GM18909 (cell line): ENCODE results near the gene TLR9.

ENCODE experiments used
- ATAC-seq: cut with Tn5 transposase; IDR thresholded peaks from one replicate; pipeline ENCODE4 v1.9.1; 2021; ENCODE audit warnings: mild to moderate bottlenecking; ENCODE audit not compliant: unreplicated experiment, poor library complexity

TLR9 gene

DNA sequence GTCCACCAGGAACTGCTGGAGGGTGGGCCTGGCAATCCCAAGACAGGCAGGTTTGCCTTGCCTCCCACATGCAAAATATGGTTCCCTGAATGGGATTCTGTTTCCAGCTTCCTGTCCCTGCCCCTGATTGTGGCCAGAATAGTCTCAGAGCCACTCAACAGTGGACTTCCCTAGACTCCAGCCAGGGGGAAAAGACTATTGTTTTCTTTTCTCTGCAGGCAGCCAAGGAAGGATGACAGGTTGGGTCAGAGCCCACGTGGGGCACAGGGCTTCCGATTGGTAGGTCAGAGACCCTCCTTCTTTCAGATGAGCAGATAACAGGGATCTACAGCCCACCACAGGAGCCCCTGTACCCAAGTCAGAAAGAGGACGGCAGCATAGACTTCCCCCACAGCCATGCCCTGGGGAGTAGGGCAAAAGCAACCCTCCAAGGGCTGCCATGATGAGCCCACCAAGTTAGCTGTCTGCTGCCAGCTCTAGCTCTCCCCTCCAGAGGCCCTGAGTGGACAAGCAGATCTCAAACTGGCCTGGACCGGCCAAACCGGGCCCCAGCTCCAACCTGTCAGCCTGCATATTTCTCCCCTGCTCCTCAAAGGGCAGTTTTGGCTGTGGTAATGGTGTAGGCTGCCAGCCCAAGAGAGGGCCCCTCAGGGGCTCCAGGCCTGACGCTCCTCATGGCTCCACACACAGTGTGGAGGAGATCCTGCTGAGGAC is 6.4 kb downstream of the TLR9 start:
- no peak for ATAC-seq

DNA sequence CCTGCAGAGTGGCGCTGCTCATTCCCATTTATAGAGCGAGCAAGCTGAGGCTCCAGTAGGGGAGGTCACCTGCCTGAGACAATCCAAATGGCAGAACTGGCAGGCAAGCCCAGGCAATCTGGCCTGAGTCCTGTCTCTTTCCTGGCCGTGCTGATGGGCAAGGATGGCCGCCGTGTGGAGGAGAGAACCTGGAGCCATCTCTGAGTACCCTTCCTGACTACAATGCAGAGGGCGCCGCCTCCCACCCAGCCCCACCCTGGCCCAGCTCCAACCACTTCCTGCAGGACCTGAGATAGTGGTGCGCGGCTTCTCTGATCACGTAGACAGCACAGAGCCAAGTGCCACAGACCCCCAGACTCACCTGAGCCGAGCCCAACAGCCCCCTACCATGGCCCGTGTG is 7.0 kb downstream of the TLR9 start:
- ATAC-seq, result no peak

DNA sequence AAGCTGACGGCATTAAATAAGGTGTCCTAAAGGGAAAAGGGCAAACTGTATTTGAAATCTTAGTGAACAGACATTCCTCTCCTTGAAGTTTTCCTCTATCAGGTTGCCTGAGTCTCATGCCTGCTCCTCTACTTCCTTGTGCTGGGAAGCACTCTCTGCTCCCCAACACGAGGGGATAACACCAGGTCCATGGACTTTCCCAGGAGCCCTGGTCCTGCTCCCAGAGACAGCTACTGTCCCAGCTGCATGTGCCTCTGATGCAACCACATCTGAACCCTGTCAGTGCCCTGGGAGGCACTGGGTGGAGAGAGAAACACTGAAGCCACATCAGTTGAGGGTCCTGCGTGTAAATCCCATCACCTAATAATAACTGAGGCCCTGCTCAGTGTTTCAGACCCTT is 7.4 kb downstream of the TLR9 start:
- no peak for ATAC-seq

DNA sequence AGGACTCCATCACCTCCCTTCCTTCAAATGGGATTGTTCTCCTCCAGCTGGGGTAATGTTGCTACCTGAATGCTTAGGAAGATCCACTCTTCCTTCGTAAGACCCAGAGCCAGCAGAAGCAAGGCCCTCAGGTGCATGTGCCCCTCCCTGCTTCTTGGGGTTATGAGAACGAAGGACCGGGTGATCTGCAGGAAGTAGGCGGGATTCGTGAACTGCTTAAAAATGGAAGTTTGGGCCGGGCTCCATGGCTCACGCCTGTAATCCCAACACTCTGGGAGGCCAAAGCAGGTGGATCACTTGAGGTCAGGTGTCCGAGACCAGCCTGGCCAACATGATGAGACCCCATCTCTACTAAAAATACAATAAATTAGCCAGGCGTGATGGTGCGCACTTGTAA is 8.0 kb downstream of the TLR9 start:
- no peak for ATAC-seq

DNA sequence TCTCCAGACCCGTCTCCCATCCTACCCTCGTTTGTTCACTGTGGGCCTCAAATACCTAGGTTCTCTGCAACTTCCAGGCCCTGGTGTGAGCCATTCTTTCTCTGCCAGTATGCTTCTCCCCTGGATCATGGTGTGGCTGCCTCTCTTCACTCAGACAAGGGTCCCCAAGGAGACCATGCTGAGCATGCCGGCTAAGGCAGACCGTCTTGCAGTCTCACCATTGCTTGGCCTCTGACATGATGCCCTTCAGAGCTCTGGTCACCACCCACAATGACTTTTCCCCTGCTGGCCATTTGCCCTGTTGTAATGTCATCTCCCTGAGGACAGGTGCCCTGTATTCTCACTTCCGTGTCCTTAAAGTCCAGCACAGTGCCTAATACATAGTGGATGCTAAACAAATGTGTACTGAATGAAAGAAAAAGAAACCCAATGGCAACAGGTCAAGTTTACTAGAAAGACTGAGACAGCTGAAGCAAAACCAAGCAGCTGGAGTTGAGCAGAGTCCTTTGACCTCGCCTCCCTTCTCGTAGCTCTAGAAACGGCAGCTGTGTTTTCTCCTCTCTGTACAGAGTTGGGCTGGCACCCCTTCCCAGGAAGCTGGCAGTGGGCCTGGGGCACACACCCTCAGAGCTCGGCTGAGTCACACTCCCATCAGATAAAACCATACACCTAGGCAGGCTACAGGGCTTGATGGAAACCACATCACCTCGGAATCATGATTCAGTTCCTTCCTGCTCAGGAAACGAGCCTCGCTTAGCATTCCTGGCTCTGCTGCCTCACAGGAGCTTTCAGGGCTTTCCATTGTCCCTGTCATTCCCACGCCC is 8.6 kb downstream of the TLR9 start:
- no peak for ATAC-seq

DNA sequence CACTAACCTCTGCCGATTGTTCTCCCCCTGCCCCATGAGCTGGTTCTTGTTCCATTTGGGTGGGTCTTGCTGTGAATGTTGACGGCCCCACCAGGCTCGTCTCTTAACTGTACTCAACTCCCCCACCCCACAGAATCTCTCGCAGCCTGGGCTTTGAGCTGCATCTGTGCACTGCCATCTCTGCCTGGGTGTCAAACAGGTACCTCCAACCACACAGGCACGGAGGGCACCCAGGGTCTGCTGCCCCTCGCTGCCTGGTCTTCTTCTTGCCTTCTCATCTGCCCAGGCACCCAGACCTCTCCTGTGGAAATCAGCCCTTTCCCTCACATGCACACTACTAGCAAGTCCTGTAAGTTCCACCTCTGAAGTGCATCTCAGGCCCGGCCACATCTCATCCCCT is 10.1 kb downstream of the TLR9 start:
- ATAC-seq, result no peak

DNA sequence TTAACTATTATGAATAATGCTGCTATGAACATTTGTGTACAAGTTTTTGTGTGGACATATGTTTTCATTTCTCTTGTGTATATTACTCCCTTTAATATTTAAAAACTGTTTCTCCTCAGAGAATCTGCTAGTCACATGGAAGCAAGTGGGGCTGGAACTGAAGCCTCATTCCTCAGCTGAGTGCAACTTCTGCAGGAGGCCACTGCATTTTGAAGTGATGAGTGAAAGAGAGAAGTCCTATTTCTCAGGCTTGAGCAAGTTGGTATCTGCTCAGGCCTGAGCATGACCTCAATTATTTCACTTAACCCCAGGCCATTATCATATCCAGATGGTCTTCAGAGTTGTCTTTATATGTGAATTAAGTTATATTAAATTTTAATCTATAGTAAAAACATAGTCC is 11.5 kb downstream of the TLR9 start:
- ATAC-seq, result no peak

DNA sequence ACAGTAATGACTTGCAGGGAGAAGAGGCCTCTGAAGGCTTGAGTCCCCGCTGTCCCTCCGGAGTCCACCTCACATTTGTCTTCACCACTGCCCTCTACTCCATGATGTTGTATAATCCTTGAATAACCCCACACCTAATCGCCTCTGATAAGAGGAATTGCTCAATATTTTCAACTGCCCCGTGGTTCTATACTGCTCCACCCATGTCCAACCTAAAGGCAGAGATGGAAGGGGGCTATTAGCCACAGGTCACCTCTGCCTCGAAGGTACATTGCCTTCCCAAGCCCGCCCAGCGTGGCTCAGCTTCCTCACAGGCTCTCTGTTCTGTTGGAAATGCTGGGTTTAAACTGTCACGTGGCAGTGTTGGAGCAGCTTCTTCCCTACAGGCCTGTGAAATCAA is 12.4 kb downstream of the TLR9 start:
- ATAC-seq, result no peak

DNA sequence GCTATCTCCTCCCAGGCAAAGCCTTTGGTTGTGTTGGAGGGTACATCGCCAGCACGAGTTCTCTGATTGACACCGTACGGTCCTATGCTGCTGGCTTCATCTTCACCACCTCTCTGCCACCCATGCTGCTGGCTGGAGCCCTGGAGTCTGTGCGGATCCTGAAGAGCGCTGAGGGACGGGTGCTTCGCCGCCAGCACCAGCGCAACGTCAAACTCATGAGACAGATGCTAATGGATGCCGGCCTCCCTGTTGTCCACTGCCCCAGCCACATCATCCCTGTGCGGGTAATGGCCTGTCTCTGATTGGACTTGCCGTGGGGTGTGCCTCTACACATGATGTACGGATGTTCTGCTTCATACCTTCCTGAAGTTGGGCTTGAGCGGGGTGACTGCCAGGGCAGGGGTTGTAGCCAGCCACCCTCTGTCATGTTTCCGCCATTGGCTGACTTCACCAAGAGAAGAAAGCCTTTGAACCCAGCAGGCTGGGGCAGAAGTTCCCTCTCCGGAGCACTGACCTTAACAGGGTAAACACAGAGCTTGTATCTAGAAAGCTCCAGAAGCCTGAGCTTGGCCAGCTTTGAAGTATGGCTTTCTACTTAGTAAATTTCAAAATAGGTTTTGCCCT is 14.1 kb downstream of the TLR9 start:
- no peak for ATAC-seq

DNA sequence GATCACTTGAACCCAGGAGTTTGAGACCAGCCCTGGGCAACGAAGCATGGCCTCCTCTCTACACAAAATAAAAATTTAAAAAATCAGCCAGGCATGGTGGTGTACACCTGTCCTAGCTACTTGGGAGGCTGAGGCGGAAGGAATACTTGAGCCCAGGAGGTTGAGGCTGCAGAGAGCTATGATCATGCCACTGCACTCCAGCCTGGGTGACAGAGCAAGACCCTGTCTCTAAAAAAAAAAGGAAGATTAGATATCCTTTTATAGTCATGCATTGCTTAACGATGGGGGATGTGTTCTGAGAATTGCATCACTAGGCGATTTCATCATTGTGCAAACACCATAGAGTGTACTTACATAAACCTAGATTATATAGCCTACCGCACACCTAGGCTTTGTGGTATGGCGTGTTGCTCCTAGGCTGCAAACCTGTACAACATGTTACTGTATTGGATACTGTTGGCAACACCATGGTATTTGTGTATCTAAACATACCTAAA is 14.8 kb downstream of the TLR9 start:
- ATAC-seq, result no peak

DNA sequence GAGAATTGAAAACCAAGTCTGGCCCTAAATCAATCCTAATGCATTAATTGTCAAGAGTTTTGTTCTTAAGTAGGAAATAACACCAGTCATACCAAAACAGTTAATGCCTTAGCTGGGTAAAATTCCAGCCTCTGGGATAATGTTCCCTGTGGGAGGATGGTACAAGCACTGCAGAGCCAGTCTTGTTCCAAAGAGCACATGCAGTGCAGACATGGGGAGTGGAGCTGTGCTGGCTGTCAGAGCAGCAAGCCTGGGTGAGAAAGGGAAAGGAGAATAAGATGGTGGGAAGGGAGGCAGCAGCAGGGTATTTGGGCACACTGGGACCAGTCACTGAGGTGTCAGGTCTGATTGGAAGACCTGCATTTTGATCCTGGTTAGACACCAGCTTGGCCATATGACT is 15.4 kb downstream of the TLR9 start:
- no peak for ATAC-seq

DNA sequence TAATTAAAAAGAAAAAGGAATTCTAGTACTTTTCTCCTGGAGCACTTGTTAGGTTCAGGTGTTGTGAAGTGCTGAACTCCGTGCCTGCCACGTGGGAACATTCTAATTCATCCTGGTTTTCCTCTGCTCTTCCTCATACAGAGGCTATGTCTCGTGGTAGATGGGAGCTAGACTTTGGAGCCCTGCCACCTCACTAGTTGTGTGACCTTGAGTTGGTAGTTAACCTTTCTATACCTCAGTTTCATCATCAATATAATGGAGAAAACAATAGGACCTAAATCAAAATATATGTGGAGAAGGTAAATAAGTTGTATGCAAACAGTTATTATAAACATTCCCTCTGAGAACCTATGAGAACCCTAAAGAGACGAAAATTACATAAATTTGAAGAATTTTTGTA is 16.9 kb downstream of the TLR9 start:
- no peak for ATAC-seq

DNA sequence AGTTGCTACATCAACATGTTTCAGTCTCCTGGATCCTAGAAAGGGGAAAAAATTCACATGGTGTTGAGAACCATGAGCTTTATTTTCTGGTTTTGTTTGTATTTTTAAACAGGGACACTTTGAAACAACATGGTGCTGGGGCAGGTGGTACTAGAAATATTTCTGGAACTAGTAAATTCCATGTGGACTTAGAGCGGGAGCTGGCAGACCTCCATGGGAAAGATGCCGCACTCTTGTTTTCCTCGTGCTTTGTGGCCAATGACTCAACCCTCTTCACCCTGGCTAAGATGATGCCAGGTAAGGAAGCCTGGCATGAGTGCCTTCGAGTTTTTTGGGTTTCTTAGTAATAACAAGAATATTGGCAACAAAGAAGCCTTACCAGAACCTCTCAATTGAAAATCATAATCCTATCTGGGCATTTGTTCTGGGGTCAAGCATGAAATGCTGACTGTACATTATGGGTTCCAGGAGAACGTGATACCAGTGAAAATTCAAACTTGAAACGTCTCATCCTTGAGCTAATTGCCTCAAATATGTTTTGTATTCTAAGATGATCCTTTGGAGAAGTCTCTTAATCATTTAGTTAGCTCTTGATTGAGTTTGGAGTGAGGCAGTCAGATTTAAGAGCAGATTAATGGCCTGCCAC is 19.6 kb downstream of the TLR9 start:
- no peak for ATAC-seq

DNA sequence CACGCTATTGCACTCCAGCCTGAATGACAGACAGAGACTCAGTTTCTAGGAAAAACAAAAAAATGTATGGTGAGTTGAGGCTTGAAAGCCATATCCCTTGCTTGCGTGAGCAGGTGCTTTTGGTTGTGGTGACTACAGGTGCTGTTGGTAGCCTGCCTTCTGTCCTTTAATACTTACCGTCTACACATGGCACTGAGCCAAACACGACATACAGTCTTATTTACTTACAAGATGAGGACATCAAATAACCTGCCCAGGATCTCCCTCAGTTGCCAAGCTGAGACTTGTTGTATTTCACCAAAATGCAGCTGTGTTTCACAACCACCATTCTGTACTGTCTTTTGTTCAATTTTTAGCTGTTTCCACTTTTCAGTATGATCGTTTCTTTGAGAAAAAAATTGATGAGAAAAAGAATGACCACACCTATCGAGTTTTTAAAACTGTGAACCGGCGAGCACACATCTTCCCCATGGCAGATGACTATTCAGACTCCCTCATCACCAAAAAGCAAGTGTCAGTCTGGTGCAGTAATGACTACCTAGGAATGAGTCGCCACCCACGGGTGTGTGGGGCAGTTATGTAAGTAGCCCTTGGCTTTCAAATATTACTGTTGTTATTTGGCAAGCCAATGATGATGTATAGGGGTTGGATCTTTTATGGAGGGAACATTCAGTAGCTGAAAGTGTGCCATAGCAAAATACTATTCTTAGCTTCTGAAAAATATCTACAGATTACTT is 20.9 kb downstream of the TLR9 start:
- ATAC-seq, result no peak

DNA sequence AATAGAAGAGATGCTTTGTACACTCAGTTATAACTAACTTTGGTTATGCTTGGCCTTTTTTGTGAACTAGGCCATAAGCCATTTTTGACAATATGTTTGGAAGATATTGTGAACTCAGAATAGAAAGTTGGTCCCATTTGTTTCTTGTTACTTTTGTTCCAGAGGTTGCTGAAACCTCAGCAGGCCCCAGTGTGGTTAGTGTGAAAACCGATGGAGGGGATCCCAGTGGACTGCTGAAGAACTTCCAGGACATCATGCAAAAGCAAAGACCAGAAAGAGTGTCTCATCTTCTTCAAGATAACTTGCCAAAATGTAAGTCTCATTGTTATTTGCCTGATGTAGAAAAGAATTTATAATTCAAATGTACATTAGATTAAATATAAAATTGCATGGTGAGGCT is 21.7 kb downstream of the TLR9 start:
- ATAC-seq, result no peak

DNA sequence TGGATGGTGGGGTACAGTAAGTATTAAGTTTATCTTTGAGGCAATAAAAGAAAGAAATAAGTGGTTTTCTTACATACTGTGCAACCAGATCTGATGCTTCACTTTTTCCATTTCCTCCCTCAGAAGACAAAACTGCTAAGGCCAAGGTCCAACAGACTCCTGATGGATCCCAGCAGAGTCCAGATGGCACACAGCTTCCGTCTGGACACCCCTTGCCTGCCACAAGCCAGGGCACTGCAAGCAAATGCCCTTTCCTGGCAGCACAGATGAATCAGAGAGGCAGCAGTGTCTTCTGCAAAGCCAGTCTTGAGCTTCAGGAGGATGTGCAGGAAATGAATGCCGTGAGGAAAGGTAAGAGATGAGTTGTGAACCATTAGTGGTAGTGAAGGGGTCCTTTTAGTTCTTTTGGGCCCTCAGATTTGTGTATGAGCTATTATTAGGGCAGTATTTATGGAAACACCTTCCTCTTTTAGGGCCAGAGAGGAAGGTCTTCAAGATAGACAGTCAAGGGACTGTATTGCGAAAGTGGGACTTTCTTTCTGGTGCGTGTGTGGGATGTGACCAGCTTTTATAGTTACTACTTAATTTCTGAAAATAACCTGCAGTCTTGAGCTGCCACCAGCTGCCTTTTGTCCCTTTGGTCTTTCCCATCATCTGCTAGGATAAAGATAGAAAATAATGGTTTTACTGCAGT is 22.9 kb downstream of the TLR9 start:
- no peak for ATAC-seq

DNA sequence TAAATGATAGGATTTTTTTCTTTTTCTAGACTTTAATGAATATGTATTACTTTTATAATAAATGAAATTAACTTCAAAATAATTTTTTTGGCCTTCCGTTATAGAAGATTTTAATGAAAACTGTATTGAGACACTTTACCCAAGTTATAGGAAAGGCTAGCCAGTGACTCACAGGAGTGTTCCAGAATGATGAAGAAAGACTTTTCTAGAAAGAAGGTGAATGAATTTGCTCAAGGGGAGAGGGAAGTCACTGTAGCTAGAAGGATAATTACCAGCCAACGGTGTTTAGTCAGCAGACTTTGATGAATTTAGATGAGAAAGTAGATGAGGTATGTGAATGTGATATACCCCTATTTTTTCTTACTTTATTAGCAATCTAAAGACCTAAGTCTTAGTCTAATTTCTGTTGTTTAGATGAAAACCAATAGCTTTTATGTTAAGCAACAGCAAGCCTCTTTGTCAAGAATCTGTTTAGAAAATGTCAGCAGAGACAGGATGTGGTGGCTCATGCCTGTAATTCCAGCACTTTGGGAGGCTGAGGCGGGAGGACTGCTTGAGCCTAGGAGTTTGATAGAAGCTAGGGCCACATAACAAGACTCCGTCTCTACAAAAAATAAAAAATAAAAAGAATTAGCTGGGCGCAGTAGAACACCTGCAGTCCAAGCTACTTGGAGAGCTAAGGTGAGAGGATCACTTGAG is 24.3 kb downstream of the TLR9 start:
- ATAC-seq, result no peak

DNA sequence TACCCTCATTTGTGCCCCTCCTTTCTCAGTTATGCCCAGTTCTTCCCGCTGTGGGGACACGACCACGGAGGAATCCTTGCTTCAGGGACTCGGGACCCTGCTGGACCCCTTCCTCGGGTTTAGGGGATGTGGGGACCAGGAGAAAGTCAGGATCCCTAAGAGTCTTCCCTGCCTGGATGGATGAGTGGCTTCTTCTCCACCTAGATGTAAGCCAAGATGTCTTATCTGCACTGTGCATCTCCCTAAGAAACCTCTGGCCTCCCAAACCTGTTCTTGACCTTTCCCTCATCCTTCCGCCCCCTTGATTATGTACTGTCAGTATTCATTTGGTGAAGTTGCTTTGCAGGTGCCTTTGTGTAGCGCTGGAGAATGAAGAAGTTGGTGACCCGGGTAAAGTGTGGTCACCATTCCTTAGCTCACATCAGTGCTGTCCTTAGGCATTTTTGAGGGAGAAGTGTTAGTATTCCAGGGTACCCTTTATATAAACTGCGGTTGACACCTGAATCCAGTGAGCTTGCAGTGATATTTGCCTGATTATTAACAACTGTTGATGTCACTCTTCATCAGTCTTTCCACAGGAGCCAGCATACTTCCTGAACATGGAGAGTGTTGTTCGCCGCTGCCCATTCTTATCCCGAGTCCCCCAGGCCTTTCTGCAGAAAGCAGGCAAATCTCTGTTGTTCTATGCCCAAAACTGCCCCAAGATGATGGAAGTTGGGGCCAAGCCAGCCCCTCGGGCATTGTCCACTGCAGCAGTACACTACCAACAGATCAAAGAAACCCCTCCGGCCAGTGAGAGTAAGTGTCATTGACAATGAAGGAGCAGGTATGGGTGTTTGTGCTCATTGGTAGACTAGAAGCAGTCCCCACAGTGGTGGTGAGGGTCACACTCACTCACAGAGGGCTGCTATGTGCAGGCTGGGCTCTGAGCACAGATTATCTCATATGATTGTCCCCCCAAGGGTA is 26.5 kb downstream of the TLR9 start:
- no peak for ATAC-seq
